SKM-1 treated with dmso at 0.1 percent for 144 hours (cell line): Measurements from ENCODE around the gene TNNC2.
"Not testable (repeated sequence)": the region's sequence is repeated elsewhere in the genome, so short reads cannot be mapped to it uniquely, and the experiment has no call there.

Experiments
- DNase-seq: peaks from one replicate; lab custom pipeline; 2025; ENCODE audit not compliant: unreplicated experiment; lab: John Stamatoyannopoulos, UW

TNNC2 gene

GRCh38 chr20:45827030-45827652, at the start of gene TNNC2:
TNNC2 (minus strand) TSS chr20:45827312; CDS start chr20:45827248, 64 bp downstream.
- DNase-seq, result no peak

GRCh38 chr20:45874576-45874975, 47.5 kb upstream of the TNNC2 start:
- DNase-seq, result no peak

GRCh38 chr20:45874104-45874481, 47.0 kb upstream of the TNNC2 start:
- not testable (repeated sequence) for DNase-seq

GRCh38 chr20:45873409-45874103, 46.4 kb upstream of the TNNC2 start:
- DNase-seq, result no peak

- no peak for DNase-seq
Measured at GRCh38 chr20:45872626-45873025, 45.5 kb upstream of the TNNC2 start.

- DNase-seq, result no peak
Measured at GRCh38 chr20:45867819-45868176, 40.7 kb upstream of the TNNC2 start.

GRCh38 chr20:45867136-45867818, 40.2 kb upstream of the TNNC2 start:
- DNase-seq, result no peak

- DNase-seq, result no peak
Measured at GRCh38 chr20:45866454-45866853, 39.3 kb upstream of the TNNC2 start.

- DNase-seq, result no peak
Measured at GRCh38 chr20:45863543-45864470, 36.7 kb upstream of the TNNC2 start.

- DNase-seq, result no peak
Measured at GRCh38 chr20:45861221-45862075, 34.3 kb upstream of the TNNC2 start.

- no peak for DNase-seq
Measured at GRCh38 chr20:45860560-45861220, 33.6 kb upstream of the TNNC2 start.

- DNase-seq, result no peak
Measured at GRCh38 chr20:45859916-45860315, 32.8 kb upstream of the TNNC2 start.

GRCh38 chr20:45857882-45858216, 30.7 kb upstream of the TNNC2 start:
- DNase-seq, result no peak

GRCh38 chr20:45857114-45857881, 30.2 kb upstream of the TNNC2 start, which contains the start of the genes ACOT8 and ZSWIM3:
ACOT8 (minus strand) TSS chr20:45857392; CDS start chr20:45857315, 77 bp downstream.
ZSWIM3 (plus strand) TSS chr20:45857614; CDS start chr20:45857826, 212 bp downstream.
- DNase-seq, result peak; percentile 98

GRCh38 chr20:45853484-45853883, 26.4 kb upstream of the TNNC2 start:
- DNase-seq, result no peak

GRCh38 chr20:45852326-45852725, 25.2 kb upstream of the TNNC2 start:
- no peak for DNase-seq

GRCh38 chr20:45851501-45851900, 24.4 kb upstream of the TNNC2 start:
- no peak for DNase-seq

- no peak for DNase-seq
Measured at GRCh38 chr20:45850926-45851325, 23.8 kb upstream of the TNNC2 start.

- DNase-seq, result no peak
Measured at GRCh38 chr20:45850238-45850637, 23.1 kb upstream of the TNNC2 start.
